GM18508 (cell line): ENCODE results near the gene PNPLA3.
A peak's percentile ranks its signal among the peaks of the same experiment; 100 is the strongest.

Experiments used
- ATAC-seq: cut with Tn5 transposase; IDR thresholded peaks from one replicate; pipeline ENCODE4 v1.9.1; 2021; ENCODE audit warnings: moderate number of reproducible peaks; ENCODE audit not compliant: insufficient read depth, unreplicated experiment

PNPLA3 gene

DNA sequence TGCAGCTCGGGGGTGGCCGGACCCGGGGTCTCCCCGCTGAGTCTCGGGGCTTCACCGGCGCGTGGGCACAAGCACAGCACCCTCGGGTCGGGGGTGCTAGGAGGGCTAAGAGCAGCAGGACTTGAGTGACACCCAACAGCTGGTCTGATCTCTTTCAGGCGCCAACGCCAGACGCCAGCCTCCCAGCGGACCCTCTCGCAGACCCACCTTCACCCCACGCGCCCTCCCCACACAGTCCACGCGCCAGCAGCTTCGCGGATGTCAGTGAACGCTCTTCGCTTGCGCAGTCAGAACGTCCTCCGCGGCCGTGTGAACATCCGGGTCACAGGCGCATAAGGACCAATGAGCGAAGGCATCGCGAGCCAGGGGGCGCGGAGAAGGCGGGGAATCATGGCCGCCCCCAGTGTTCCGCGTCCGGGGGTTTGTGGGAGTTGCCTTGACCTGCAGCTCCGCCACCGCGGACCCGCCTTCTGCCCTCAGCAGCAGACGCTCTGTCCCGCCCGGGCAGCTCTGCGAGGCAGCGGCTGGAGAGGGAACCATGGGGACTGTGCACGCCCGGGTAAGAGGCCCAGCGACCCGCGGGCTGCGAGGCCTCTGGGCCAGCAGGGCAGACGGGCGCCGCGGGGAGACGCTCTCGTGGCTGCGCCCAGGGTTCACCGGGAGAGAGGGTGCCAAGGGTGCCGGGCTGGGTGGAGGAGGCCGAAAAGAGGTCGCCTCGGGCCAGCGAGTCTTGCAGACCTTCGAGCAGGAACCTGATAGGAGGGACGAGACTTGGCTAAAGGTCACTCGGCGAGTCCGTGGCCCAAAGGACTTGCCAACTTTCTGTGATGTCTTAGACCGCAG lies 31.7 kb downstream of the PNPLA3 start, which contains the start of gene SAMM50:
SAMM50 (plus strand) TSS at position 403 of the 843 bp plus-strand sequence; CDS start at position 539, 136 bp downstream.
- peak; percentile 81 for ATAC-seq

DNA sequence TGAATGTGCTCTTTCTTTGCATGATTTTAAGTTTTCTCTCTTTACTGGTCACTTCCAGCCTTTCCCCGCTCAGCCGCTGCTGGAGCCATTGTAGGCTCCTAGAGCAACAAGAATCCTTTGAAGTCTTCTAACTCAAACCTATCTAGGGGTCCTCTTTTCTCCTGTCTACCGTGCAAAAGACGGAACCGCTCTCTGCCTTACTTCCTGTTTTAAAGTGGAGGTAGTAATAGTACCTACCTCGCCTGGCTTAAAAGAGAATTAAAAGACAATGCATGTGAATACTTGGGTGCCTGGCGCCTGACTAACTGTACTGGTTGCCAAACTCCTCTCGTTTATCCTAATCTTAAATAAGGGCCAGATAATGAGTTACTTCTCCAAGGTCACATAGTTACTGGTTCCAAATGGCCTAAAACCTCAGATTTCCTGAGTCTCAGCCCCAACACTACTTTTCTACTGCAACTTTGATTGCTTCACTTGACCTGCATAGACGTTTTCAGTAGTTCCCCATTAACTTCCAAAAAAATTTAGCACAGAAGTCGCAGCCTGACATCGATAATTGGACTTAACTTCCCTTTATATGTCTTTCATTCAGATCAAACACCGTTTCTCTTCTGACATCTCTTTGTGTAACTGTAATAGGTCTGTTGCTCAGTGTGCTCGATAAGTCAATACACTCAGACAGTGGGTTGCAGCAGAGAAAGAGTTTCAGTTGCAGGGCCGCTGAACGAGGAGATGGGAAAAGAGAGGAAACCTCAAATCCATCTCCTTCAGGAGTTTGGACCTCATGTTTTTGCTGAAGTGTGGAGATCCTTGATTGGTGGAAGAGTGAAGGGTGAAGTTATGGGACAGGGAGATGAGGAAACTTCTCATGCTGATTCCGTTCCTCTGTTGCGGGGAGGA lies 32.5 kb downstream of the PNPLA3 start:
- no peak for ATAC-seq

- ATAC-seq: no peak
These were observed 33.3 kb downstream of the PNPLA3 start for GRCh38 chr22:43956805-43957463.

GRCh38 chr22:43957871-43958270 lies 34.3 kb downstream of the PNPLA3 start:
- ATAC-seq: no peak

DNA sequence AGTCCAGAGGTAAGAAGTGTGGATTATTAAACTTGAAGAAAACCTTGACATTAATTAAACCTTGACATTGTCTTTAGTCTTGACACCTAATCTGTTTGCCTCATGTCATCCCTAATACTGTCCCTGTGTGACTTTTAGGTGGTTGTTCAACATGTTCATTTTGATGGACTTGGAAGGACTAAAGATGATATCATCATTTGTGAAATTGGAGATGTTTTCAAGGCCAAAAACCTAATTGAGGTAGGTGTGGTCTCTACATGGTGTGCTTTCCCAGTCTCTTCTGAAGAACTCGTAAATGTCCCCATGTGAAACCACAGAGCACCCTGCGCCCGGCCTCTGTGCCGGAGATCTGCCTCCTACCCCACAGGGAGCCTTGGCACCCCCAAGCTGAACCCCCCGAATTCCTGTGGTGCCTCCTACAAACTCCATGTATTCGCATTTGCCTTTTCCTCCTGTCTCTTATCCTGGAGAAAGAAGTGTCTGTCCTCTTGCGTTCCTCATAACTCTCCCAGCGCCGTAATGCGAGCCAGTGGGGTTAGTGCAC lies 40.8 kb downstream of the PNPLA3 start:
- ATAC-seq: no peak

GRCh38 chr22:43967069-43967468 lies 43.5 kb downstream of the PNPLA3 start:
- ATAC-seq: no peak

- ATAC-seq: no peak
These were observed 45.0 kb downstream of the PNPLA3 start for GRCh38 chr22:43968614-43969013.

DNA sequence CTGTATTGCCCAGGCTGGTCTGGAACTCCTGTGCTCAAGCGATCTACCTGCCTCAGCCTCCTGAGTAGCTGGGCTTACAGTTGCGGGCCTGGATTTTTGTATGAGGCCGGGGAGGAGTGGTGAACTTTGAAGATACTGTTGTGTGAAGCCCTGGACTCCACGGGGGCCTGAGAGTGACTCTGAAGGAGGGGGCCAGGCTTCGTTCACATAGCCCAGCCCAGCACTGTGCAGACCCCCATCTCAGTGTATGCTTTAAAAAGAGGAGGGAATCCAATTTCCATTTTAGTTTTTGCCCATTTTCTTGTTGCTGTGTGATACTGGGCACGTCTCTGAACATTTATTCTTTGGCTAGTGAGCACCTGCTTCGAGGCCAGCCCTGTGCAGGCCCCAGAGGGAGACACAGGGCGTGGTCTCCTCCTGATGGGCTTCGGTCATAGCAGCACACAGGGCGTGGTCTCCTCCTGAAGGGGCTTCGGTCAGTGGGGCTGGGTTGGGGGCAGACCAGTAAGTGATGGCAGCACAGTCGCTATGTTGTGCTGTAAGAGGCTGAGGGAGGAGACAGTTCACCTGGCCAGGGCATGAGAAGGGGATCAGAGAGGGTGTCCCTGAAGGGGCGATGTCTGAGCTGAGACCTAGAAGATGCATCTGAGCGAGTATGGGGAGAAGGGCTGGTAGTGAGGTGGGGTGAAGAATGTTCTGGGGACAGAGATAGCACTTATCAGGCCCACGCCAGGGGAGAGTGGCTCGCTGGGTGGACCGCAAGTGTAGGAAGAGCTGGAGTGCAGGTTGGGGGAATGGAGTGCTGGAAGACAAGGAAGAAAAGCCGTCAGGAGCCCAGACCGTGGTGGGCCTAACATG lies 45.6 kb downstream of the PNPLA3 start:
- no peak for ATAC-seq

- no peak for ATAC-seq
These were observed 46.6 kb downstream of the PNPLA3 start for GRCh38 chr22:43969989-43970755.

- ATAC-seq: no peak
These were observed 47.5 kb downstream of the PNPLA3 start for GRCh38 chr22:43971112-43971511.

DNA sequence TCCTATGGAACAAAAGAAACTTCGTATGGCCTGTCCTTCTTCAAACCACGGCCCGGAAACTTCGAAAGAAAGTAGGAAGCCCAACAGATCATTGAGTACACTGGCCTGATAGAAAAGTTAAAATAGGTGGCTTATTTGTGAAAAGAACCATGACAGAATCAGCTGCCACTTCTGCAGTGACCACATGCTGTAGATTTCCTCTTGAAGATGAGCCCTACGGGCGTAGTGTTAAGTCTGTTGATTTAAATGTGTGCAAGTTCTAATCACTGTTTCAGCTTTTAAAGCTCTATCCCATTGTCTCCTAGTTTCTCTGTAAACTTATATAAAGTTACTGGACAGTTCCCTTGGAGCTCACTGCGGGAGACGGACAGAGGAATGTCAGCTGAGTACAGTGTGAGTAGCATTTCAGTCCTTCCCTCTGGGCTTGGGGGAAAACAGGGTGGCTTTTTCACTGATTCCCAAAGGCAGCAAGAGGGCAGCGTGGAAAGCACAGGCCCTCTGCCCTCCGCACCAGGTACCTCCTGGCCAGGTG lies 49.4 kb downstream of the PNPLA3 start:
- ATAC-seq: no peak

GRCh38 chr22:43974028-43974545 lies 50.5 kb downstream of the PNPLA3 start:
- no peak for ATAC-seq

DNA sequence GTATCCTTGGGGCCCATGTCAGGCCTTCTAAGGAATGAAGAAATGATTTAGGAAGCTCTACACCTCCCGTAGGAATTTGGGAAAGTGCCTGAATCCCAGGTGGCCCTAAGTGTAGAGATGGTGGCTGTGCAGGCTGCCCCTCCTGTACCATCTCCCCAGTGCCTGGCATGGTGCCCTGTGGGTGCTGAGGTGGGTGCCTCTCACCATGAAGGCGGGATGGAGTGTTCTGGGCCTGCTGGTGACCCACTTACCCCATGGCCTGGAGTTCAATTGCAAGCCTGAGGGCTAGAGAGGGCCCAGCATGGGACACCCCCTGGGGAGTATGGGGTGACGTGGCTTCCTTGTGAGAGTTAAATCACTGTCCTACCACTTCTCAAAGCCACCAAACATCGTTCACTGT lies 51.4 kb downstream of the PNPLA3 start:
- ATAC-seq: no peak

GRCh38 chr22:43976861-43977795 lies 53.5 kb downstream of the PNPLA3 start:
- ATAC-seq: no peak

GRCh38 chr22:43978558-43978957 lies 55.0 kb downstream of the PNPLA3 start:
- ATAC-seq: no peak

- no peak for ATAC-seq
These were observed 57.0 kb downstream of the PNPLA3 start for GRCh38 chr22:43980579-43980978.

DNA sequence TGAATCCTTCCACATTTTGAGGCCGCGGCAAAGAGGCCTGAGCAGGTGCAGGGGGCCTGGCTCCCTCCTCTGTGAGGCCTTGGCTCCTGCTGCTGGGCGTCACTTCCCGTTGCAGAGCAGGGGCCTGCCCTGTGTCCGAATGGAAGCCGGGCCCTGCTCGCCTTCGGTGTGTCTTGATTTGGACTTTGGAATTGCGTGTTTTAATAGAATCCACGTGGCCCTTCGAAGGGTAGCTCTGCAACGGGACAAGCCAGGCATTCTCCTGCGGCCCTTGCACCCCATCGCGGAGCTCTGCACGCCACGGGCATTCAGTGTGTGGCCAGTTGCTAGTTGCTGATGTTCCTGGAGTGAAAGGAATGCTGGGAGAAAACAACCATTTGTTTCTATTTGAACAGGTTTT lies 57.4 kb downstream of the PNPLA3 start:
- ATAC-seq: no peak
